GM19193 (cell line): ENCODE results near the gene CYP26A1.

ENCODE experiments used
- POLR2A ChIP-seq: IDR thresholded peaks from 4 replicates; pipeline ENCODE4 v1.6.1; 2011; ENCODE audit not compliant: insufficient read depth, insufficient read length; ENCODE audit errors: extremely low read depth

Gene CYP26A1, protein sequence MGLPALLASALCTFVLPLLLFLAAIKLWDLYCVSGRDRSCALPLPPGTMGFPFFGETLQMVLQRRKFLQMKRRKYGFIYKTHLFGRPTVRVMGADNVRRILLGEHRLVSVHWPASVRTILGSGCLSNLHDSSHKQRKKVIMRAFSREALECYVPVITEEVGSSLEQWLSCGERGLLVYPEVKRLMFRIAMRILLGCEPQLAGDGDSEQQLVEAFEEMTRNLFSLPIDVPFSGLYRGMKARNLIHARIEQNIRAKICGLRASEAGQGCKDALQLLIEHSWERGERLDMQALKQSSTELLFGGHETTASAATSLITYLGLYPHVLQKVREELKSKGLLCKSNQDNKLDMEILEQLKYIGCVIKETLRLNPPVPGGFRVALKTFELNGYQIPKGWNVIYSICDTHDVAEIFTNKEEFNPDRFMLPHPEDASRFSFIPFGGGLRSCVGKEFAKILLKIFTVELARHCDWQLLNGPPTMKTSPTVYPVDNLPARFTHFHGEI

DNA sequence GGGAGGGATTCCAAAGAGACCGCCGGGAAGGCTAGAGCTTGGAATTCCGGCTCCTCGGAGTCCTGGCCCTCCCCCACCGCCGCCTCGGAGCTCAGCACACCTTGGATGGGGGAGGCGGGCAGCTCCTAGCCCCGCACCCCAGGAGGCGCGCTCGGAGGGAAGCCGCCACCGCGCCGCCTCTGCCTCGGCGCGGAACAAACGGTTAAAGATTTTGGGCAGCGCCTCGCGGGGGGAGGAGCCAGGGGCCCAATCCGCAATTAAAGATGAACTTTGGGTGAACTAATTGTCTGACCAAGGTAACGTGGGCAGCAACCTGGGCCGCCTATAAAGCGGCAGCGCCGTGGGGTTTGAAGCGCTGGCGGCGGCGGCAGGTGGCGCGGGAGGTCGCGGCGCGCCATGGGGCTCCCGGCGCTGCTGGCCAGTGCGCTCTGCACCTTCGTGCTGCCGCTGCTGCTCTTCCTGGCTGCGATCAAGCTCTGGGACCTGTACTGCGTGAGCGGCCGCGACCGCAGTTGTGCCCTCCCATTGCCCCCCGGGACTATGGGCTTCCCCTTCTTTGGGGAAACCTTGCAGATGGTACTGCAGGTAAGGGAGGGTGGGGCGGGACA lies at the start of gene CYP26A1:
CYP26A1 (plus strand) TSS at position 355 of the 608 bp plus-strand sequence; CDS start at position 397, 42 bp downstream.
- no peak for TF ChIP-seq POLR2A

DNA sequence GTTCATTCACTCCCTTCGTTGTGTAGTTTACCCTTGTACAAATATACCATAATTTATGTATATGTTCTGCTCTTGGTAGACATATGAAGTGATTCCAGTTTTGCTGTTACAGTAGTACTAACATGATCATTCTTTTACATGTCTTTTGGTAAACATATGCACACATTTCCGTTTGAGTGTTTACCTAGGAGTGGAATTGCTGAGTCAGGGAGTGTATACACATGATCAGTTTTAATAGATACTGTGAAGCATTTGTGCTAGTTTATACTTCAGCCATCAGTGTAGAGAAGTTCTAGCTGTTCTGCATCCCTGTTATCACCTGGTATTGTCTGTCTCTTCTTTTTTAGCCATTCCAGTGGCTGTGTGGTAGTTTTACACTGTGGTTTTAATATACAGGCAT lies 47.6 kb upstream of the CYP26A1 start:
- TF ChIP-seq POLR2A: no peak

DNA sequence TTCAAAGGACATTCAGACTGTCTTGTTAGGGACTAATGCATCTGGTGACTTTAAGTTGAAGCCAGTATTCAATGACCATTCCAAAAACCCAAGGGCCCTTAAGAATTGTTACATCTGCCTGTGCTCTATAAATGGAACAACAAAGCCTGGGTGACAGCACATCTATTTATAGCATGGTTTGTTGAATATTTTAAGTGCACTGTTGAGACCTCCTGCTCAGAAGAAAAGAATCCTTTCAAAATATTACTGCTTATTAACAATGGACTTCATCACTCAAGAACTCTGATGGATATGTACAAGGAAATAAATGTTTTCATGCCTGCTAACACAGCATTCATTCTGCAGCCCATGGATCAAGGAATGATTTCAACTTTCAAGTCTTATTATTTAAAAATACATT lies 46.2 kb upstream of the CYP26A1 start:
- no peak for TF ChIP-seq POLR2A

DNA sequence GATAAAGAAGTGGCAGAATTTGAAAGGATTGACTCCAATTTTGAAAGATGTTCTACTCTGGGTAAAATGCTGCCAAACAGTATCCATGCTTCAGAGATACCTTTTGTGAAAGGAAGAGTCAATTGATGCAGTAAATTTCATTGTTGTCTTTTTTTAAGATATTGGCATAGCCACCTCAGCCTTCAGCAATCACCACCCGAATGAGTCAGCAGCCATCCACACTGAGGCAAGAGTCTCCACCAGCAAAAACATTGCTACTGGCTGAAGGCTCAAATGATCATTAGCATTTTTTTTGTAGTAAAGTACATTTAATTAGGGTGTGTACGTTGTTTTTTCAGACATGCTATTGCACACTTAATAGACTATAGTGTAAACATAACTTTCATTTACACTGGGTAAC lies 44.8 kb upstream of the CYP26A1 start:
- no peak for TF ChIP-seq POLR2A

DNA sequence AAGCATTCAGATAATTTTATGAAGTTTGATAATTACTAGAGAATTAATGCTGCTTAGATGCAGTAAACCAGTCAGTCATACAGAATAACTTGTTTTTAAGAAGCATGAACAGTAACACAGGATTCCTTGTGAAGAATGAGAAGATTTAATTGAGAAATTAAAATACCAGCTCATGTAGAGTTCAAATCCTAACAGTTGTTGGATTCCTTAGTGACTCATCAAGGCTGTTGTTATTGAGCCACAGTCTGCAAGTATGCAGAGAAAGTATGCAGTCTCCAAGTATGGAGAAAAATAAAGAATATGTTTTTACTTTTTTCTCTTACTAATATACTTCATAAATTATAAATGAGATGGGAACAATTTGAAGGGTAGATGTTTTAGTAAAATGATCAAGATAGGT lies 43.3 kb upstream of the CYP26A1 start:
- TF ChIP-seq POLR2A: no peak

DNA sequence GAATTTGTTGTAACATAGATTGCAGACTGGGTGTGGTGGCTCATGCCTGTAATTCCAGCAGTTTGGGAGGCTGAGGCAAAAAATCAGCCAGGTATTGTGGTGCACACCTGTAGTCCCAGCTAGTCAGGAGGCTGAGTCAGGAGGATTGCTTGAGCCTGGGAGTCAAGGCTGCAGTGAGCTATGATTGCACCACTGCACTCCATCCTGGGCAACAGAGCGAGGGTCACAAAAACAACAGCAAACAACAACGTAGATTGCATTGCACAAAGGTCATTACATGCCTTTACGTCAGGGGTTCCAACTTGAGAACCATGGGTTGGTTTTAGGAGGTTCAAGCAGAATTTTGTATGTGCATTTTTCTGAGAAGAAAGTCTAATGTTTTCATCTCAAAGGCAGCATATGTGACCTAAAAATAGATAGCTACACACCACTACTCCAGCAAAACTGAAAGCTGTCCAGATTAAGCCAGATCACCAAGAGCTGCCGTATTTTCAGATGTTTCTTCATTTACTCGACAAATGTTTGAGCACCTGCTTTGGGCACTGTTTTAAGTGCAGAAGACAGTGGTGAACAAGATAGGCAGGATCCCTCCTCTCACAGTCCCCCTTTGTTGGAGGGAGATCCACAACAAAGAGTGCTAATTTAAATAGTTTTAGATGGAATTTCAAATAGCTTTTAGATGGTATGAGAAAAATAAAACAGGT lies 41.4 kb upstream of the CYP26A1 start:
- TF ChIP-seq POLR2A: no peak

DNA sequence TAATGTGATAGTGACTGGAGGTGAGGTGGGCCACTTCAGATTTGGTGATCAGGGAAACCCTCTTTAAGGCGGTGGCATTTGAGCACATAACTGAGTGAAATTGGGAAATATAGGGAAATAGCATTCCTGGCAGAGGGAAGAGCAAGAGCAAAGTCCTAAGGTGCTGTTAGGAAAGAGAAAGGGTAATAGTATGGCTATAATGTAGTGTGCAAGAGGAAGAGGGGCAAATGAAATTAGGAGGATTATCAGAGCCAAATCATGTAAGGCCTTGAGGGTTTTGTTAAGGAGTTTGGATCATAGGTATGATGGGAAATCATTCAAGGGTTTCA lies 40.9 kb upstream of the CYP26A1 start:
- no peak for TF ChIP-seq POLR2A

DNA sequence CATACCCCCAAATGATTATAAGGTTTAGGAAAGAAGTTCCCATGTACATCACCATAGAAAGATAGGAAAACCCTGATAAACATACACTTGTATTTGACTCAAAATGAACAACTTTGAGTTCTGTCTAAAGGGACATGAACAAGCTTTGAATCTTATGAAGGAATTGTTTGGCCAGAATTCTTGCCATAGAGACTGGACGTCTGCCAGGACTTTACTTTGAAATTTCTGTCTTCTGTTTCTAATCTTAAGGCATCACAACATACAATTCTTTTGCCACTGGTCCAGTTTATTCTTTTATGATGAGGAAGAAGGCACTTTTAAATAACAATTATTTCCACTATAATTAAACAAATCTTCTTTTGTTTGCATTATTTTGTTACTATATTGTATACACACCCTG lies 39.3 kb upstream of the CYP26A1 start:
- no peak for TF ChIP-seq POLR2A

DNA sequence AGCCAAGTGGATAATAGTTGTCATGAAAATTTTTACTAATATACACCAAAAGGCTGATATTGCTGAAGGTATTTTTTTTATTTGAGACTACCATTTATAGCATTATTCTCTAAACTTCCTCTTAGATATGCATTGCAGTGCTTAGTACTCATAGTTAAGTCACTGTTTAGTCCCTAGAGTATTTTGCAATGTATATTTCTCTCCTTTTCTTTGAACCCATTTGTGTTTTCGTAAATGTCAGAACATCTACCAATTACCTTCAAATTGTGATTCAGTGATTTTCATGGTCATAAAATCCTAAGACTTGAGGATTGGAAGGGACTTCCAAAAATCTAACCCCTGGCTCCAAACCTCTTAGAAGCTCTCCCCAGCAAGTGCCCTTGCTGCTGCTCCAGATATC lies 34.6 kb upstream of the CYP26A1 start:
- TF ChIP-seq POLR2A: no peak

DNA sequence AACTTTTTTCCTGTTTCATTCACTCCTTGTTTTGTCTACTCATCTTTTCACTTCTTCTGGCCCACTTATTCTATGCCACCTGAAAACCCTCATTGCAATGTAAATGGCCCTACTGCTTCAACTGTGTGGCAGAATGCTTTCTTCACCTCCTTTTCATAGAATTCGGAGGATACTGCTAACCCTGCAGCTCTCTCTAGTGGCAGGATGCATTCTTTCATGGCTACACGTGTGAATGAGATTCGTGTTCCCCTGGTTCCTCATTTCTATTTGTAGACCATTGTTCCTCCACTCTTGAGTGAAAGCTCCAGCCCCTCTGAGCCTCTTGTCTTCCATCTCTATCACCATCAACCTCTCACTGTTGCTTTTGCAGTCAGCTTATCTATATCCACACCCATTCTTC lies 34.0 kb upstream of the CYP26A1 start:
- no peak for TF ChIP-seq POLR2A

DNA sequence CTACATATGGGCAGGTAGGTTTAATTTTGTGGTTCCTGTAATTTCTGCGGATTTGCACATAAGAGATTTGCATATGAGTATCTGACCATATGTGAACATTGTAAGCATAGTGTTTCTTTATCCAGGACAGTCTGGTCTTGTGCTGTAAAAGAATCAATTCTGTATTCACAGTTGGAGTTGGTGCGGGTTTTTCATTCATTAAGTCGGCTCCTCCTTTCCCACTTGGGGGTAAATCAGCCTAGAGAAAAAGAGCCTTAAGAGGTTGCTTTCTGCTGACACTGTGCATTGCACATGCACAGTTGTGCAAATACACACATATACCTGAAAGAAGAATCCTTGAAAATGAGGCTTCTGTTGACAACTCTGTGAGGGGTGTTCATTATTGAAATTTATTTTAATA lies 19.2 kb upstream of the CYP26A1 start:
- TF ChIP-seq POLR2A: no peak

DNA sequence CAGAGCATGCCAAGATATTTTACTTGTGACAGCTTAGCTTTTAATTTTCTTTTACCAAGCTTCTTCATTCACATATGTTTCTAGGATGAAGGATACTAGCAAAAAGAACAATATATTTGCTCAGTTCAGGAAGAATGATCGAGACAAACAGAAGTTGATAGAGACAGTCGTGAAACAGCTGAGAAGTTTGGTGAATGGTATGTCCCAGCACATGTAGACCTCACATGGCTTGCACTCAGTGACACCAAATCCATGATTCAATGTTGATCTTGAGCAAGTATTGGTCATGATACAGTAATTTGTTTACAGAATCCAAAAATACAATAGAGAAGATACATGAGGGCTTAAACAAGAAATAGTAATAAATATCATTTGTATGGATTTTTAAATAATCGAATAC lies 15.6 kb upstream of the CYP26A1 start:
- TF ChIP-seq POLR2A: no peak

DNA sequence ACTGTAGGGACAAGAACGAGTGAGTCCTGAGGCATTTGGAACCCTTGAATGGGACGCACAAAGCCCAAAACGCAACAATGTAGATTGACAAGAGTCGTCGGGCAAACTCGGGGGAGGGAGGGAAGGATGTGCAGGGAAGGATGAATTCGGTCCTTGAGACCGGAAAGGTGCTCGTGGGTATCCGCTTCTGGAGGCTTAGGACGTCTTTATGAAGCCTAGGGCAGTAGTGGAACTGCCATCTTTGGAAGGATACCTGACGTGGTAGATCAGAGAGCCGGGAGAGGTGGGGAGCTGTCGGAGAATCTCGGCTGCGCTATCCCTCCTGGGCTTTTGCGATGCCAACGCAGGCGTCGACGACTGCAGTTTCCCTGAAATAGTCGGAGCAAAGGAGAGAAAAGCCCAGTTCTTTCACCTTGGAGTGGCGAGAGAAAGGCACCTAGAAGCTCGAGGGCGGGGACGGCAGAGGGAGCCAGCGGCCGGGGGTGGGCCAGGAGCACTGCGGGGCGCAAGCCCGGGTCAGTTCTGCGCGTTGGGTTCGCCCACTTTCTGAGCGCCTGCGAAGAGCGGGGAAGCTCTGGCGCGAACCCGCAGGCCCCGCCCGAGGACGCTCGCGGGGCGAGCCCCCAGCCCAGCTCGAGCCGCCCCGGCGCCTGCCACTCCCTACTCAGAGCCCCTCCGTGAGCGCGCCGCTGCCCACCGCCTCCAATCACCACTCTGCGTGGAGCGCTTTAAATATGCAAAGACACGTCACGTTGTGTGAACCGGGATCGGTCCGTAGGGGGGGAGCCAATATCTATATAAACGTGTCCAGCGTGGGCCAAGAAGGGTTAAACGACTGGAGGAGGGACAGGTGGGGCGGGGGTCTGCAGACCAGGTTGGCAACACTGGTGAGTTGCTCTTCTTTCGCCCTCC lies 13.5 kb upstream of the CYP26A1 start, which contains the start of gene CYP26C1:
CYP26C1 (plus strand) TSS at position 824 of the 912 bp plus-strand sequence. CDS start 466 bp downstream, outside the sequence.
- TF ChIP-seq POLR2A: no peak

DNA sequence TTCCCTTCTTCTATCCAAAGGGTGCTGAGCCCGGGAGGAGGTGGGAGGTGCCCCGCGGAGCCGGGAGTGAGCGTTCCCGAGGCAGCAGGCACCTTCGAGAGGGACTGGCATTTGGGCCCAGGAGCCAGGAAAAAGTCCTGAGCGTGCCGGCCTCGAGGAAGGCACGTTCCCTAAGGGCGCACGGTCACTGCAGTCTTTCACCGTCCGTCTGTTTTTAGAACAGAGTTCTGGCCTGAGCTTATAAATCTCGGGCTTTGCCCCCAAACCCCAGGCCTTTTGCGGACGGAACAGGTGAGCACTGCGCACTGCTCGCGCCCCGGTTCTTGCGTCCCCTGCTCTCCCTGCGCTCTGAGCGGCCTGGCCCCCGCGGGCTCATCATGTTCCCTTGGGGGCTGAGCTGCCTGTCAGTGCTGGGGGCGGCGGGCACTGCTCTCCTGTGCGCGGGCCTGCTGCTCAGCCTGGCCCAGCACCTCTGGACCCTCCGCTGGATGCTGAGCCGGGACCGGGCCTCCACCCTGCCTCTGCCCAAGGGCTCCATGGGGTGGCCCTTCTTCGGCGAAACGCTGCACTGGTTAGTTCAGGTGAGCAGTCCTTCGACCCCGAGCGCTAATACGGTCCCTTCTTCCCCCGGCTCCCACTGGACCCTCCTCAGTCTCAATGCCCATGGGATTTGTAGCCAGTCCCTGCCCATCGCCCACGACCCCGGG lies 12.7 kb upstream of the CYP26A1 start:
- no peak for TF ChIP-seq POLR2A
